Forelimb muscle (tissue), 1 donor: ENCODE measurements around the gene KLHL36. TPM values are rescaled to one million over a fixed set of nuclear protein-coding genes. Genes with fewer than 3 reads are reported as not detected.
A peak's percentile ranks its signal among the peaks of the same experiment; 100 is the strongest.
"Not testable (repeated sequence)": the region's sequence is repeated elsewhere in the genome, so short reads cannot be mapped to it uniquely, and the experiment has no call there.

Experiments used
- DNase-seq: peaks from one replicate; pipeline ENCODE4 v3.0.0-alpha.2; 2013; ENCODE audit warnings: low read depth
- polyA plus RNA-seq: library from polyadenylated mRNA; unstranded; fragments of 120-200 nt; gene quantifications from one replicate; pipeline ENCODE4 v1.2.1, GENCODE V29; 2013; ENCODE audit not compliant: insufficient read length

Gene KLHL36
- polyA plus RNA-seq, 1 donor: 12.1 TPM

DNA sequence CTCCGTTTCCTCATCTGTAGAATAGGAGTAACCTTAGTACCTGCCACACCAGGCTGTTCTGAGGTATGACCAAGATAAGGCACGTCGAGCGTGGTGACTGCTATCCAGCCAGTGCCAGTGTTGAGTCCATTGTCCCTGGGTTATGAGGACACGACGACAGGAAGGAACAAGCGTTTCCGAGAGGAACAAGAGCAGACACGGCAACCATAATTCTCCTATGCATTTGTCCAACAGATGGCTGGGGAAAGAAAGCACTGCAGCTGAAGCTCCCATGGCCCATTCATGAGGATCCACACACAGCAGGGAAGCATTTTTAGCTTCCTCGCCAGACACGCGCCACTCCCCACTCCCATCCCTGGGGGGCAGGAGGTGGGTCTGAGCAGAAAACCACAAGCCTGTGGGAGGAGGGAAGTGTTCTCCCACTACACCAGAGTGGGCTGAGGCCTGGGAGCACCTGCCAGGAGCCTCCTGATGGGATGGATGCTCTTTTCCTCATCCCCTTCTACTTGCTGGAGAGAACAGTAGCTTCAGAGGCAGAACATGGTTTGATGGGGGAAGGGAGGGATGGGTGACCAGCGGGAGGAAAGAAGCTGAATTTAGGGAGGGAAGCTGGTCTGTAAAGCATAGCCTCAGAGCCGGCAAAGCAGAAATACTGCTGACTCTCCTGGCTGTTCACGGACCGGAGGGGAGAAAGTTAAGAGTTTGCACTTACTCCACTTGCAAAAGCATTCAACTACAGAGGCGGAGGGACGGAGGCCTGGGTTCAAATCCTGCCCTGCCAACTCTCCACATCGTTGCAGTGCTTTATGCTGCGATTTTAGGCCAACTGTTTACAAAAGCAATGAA is 33.1 kb upstream of the KLHL36 start:
- DNase-seq: no peak

DNA sequence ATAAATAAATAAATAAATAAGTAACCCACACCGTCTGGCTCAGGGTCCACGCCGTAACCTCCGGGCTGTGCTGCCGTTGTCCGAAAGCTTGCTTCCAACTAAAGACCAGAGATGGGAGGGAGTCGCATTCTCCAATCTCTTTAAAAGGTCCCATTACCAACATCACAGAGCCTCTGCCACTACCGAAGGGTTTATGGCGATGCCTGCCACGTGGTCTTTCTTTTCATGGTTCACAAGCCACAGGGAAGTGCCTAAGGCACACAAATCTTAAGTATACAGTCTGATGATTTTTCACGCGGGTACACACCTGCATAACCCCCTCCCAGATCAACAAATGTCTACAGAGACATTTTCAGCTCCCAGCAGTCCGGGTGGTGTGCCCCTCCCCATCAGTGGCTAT is 31.8 kb upstream of the KLHL36 start:
- DNase-seq: no peak

DNA sequence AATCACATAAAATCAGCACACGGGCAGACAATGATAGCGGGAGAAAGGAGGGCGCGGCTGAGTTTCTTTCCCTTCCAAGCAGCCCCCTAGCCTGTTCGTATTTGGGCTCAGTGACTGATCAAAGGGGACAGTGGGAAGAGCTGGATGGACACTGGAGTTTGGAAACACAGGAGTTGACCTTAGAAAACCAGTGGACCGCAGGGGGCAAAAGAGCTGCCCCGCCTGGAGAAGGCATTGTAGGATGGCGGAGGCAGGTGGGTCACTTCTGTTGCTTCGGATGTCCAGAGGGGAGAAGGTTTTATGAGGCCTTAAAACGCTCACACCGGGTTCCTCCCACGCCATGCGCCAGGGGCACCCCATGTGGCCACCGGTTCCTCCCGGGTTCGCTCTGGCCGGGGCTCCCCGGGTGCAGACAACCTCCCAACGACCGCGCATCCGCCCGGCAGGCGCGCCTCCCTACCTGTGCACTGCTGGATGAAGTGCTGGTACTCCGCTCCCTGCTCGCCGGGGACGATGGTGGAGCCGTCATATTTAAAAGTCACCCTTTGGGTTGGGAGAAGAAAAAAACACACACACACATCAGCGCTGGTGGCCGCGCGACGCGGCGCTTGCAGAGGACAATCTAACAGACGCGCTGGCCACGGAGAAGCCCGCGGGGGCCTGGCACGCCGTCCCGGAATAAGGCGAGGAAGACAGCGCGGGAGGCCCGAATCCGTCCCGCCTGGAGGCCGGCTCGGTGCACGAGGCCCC is 31.1 kb upstream of the KLHL36 start:
- no peak for DNase-seq

DNA sequence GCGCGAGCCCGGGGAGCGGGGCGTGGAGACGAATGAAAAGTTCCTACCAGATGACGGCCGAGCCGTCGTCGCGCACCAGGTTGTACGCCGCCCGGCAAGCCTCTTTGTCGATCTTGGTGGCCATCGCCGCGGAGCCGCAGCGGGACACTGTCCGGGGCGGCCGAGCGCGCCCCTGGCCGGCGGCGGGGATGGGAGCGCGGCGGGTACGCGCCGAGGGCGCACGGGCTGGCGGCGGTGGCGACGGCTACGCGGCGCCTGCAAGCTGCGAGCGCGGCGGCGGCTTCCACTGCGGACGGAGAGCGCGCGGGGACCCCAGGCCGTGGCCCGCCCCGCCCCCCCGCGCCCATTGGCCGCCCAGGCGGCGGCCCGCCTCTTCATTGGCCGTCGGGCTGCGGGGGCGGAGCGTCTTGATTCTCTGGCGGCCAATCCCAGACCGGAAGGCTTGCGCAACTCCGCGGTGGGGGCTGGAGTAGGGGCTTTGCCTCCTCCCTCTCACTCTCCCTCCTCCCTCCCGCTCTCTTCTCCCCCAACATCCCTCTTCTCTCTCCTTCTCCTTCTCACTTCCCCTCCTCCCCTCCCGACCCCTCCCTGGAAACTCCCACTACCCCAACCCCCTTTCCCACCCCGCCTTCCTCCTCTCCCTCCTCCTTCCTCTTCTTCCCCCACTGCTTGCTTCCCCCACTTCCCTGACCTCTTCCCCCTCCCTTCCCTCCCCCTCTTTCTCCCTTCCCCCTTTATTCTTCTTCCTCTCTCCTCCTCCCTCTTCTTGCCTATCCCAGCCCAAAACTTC is 30.3 kb upstream of the KLHL36 start, which contains the start of gene COTL1:
TSS of gene COTL1 (minus strand) at position 288 of the 790 bp plus-strand sequence. CDS start at position 124, 164 bp downstream.
- DNase-seq: peak; percentile 87

DNA sequence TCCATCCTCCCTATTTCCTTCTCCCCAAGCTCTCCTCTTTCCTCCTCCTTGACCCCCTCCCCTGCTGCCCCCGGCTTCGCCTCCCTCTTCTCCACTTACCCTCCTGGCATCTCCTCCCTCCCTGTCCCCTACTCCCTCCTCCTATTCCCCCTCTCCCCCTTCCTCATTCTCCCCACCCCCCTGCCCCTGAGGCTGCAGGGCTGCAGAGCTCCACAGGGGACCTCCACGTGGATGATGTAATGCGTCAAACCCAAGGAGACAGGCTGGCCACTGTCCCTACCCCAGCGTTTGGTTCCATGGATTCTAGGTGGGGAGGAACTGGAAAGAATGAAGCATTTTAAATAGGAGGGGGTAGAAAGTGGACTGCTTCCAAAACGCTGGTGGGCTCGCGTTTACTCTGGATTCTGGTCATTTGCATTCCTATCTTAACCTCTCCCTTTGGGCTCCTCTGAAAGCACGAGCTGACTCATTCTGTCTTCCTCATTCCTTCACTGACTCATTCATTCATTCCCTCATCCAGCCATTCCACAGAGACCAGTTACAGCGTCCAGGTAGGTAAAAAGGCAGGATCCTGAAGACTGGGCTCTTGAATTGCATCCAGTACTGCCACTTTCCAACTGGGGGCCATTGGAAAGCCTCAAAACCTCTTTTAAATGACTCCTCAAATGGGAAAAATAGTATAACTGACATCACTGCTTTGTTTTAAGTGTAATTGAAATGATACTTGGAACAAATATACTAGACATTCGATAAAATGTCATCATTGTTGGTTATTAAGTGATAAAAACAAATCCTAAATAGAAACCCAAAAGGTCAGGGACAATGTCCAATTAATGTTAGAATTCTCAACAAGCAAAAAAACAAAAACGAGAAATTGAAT is 29.5 kb upstream of the KLHL36 start:
- no peak for DNase-seq

DNA sequence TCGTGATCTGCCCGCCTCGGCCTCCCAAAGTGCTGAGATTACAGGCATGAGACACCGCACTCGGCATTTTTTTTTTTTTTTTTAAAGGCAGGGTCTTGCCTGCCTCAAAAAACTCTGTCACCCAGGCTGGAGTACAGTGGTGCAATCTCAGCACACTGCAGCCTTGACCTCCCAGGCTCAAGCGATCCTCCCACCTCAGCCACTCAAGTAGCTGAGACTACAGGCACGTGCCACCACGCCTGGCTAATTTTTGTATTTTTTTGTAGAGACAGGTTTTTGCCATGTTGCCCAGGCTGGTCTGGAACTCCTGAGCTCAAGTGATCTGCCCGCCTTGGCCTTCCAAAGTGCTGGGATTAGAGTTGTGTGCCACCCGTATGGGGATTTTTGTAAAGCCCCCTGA is 27.4 kb upstream of the KLHL36 start:
- not testable (repeated sequence) for DNase-seq

DNA sequence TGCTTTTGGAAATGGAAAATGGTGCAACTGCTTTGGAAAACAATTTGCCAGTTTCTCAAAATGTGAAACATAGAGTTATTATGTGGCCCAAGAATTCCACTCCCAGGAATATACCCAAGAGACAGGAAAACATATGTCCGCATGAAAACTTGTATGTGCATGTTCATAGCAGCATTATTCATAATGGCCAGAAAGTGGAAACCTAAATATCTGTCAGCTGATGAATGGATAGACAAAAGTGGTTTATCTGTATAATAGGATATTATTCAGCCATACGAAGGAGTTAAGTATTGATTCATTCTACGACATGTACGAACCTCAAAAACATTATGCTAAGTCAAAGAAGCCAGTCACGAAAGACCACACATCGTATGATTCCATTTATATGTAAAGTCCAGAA is 22.8 kb upstream of the KLHL36 start:
- DNase-seq: no peak

DNA sequence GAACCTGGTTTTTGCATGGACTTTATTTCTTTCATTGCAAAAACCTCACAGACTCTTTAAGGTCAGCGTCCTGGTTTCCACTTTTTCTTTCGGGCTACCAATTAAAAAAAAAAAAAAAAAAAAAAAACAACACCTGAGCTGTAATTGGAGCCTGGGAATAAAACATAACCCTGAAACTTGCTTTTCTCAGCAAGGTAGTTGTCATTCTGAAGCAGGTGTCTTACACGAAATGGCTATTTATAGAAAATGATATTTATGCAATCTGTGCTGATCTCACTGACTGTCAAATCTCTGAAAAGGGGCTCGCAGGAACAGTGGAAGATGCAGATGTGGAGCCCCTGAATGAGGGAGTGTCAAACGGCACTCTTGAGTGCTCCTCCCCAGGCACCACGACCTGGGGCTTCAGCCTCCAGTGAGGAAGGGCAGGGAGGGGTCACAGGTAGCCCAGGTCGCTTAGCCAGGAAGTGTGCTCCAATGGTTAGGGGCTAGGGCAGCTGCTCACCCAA is 20.0 kb upstream of the KLHL36 start:
- DNase-seq: no peak

DNA sequence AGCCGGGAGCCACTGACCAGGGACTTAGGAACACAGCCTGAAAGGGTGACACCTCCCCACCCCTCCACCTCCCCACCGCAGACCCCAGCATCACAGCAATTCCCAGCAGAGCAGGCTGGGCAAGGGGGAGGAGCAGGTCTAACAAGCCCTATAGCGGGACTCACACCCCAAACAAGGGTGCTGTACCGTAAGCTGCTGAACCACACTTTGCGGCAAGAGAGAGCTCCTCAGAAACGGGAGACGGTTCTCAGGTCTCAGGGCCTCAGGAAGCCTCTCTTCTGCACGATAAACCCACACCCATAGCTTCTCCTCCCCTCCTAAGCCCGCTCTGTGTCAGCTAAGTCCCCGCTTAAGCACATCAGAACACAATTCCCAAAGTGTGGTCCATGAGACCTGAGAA is 18.7 kb upstream of the KLHL36 start:
- no peak for DNase-seq

DNA sequence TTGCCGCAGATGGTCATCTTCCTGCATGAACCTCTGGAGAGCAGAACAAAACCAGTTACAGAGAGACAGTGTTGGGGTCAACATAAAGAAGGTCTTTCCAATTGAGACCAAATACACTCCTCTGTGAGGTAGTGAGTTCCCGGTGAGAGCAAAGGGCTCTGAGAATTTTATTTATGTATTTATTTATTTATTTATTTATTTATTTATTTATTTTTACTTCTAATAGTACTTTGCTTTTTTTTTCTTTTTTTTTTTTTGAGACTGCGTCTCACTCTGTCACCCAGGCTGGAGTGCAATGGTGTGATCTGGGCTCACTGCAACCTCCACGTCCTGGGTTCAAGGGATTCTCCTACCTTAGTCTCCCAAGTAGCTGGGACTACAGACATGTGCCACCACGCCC is 18.3 kb upstream of the KLHL36 start:
- DNase-seq: no peak

DNA sequence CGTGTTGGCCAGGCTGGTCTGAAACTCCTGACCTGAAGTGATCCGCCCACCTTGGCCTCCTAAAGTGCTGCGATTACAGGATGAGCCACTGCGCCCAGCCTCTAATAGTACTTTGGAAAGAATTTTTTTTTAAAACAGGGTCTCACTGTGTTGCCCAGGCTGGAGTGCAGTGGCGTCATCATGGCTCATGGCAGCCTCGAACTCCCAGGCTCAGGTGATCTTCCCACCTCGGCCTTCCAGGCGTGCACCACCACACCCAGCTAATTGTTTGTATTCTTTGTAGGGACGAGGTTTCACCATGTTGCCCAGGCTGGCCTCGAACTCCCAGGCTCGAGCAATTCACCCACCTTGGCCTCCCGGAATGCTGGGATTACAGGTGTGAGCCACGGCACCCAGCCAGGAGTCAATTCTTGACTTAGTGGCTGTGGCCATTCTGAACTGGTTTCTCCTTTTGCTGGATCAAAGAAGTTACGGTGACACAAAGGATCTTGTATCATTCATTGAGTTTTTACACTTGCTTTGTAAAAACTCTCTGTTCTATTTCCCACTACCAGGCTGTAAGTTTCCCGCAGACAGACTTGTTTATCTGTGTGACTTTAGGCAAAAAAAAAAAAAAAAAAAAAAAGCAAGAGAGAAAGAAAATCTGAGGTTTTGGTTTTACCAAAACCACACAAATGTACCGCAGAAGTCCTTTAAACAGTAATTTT is 17.7 kb upstream of the KLHL36 start:
- DNase-seq: no peak

DNA sequence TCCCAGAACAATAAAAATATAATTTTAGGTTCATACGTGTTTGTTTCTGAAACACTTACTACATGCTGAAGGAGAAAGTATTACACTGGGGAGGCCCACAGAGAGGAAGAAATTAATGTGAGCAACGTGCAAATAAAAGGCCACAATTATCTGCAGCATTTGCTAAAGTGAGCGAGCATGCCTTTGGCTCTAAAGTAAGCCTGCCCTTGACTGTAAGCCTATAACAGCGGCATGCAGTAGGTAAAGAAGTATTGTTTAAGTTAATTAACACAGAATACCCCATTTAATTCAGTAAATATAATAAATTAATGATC is 17.2 kb upstream of the KLHL36 start:
- DNase-seq: no peak

DNA sequence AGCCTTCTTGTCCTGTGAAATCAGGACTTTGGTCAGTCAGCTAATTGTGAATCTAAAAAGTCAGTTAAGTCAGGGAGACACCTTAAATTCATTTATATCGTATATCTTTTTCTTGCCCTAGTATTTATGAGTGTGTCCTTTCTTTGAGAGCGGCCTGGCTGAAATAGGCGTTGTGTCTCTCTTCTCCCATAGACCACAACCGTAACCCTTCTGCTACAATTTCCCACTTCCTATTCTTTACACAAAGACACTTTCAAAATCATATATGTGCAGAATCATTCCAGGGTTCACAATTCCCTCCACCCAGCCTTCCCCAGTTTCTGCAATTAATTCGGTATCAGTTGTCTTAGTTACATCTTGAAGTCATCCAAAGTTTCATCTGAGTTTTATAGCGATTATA is 16.4 kb upstream of the KLHL36 start:
- DNase-seq: no peak

DNA sequence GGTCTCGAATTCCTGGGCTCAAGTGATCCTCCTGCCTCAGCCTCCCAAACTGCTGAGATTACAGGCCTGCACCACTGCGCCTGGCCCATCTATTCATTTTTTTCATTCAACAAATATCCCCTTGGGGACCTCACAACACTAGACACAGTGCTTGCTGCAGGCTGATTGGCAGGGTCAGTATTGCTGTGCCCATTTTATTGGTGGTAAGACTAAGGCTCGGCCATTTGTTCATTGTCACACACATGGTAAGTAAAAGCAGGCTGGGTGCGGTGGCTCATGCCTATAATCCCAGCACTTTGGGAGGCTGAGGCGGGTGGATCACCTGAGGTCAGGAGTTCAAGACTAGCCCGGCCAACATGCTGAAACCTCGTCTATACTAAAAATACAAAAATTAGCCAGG is 15.4 kb upstream of the KLHL36 start:
- not testable (repeated sequence) for DNase-seq

DNA sequence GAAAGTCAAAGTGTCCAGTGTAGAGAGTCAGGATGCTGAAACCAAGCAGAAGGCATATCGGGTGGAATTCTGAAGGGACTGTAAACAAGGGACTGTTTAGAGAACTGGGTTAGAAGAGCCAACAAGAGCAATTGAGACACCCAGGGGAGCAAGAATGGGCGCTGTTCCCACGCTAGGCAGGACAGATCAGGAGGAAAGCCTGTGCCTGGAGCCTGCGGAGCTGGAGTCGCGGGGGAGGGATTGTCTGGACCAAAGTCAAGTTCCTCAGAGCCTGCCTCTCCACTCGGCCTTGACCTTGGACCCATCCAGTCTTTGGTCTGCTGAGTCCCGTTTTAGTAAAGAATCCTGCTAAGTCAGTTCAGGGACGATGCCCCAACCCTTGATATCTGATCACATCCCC is 14.7 kb upstream of the KLHL36 start:
- DNase-seq: no peak

DNA sequence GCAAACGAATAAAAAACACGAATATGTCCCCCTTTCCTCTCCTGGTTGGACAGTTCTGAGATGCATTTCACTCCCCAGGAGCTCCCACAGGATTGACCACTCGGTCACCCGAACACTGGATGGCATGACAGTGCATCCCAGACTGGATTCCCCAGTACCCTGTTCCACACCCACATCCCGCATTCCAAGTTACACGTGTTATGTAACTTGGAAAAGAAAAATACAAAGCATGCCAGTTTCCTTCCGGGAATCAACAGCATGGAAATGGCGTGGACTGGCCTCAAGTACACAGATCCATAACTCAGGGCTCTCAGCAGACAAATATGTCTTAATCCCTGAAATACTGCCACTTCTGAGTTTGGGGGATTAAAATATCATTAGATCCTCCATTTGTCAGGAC is 12.6 kb upstream of the KLHL36 start:
- no peak for DNase-seq

DNA sequence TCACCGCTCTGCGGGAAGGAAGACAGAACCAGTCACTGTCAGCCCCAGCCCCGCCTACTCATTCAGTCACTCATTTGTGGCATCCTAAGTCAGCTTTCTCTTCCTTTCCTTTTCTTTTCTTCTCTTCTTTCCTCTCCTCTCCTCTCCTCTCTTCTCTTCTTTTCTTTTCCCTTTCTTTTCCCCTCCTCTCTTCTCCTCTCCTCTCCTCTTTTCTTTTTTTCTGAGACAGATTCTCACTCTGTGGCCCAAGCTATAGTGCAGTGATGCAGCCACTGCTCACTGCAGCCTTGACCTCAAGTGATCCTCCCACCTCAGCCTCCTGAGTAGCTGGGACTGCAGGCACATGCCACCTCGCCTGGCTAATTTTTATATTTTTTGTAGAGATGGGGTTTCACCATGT is 10.6 kb upstream of the KLHL36 start:
- DNase-seq: no peak

DNA sequence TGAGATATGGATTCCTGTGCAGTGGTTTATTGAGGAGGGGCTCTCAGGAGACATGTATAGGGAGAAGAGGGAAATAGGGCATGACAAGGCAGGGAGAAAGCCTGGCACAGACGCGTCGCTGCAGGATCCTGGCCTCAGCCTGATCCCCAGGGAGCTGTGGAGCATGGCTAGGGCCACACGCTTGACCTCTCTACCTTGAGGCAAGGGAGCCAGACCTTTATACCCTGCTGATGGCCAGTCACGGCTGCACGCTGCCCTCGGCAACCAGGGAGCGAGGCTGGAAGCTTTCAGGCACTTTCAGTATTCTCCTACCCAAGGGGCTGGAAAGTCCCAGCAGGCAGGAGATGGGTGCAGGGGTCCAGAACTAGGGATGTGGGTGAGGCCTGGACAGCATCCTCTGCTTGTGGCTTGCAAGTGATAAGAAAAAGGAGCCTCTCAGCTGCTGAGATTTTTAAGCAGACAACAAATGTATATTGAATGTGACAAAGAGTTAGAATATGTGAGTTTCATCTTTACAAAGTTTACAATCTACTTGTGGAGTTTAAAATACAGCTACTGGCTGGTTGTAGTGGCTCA is 10.0 kb upstream of the KLHL36 start:
- no peak for DNase-seq

DNA sequence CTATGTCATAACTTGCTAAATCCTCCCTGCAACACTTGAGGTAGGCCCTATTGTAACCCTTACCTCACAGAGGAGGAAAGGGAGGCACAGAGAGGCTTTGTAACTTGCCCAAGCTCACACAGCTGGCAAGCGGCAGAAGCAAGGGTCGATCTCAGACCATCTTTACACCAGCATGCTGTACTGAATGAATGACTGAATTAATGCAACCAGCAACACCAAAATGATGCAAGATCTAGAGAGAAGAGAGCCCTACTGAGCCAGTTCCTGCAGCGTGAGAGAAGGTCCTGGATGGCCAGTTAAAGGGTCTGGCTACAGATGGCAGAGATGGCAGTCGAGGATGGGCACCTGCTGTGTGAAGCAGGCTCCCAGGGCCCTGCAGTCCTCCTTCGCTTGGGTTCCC is 8.2 kb upstream of the KLHL36 start:
- no peak for DNase-seq

DNA sequence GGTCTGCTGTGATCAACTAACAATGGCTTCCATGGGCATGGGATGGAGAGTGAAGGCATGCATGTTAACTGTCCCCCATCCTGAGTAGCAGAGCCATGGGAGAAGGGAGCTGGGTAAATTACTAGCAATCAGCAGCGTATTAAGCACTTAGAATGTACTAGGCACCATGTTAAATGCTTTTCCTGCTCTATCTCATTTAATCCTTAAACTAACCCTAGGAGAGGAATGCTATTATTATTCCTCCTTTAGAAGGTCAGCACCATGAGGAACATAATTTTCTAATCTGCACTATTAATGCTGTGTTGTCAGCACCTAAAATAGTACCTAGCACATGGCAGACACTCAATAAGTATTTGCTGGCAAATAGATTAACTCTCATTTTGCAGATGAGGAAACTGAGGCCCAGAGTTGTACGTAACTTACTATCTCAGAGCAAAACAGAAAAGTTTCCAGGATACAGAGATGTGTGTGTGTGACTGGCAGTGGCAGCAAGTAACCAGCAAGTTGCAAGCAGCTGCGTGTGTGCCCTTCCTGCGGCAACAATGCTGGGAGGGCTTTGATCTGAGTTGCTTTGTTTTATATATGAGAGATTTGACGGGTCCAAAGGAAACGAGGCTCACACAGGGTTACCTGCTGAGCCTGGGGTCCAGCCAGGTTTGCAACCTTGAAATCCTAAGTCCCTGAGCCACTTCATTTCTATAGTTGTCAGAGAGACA is 6.5 kb upstream of the KLHL36 start:
- DNase-seq: no peak
